Measurements from ENCODE around the gene COPB1.

Gene COPB1

DNA sequence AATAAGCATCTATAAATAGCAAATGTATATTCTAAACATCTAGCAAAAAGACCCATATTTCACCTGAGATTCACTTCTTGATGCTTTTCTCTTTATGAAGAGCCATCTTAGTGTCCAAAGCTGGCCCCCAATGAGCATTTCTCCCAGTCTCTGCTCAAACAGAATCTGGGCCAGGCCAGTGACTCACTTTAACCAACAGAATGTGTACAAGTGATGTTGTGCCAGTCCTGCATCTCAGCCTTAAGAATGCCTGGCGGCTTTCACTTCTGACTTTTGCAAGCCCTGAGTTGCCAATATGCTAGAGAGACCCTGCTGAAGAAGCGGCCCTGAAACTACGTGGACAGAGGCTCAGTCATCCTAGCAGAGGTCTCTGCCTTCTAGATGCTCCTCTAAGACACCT, 6.9 kb upstream of the COPB1 start:
- DNase-seq (ENCODE audit: low read depth in 2 of 2), result no peak

DNA sequence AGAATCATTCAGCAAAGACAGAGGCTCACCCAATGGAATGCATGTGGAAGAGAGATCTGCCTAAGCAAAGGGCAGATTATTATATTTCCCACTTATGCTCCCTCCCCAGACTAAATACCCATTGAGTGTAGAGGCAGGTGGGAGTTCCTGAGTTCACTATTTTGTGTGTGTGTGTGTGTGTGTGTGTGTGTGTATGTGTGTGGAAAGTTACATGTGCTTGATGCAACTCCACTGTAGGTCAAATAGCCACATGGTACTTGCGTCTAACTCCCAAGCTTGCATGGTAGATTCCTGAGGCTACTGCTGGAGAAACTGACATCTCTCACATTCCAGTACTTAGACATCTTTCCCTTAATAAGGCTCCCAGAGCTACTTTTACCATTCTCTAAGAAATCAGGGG, 3.4 kb upstream of the COPB1 start:
- no peak for DNase-seq (ENCODE audit: low read depth in 2 of 2)

DNA sequence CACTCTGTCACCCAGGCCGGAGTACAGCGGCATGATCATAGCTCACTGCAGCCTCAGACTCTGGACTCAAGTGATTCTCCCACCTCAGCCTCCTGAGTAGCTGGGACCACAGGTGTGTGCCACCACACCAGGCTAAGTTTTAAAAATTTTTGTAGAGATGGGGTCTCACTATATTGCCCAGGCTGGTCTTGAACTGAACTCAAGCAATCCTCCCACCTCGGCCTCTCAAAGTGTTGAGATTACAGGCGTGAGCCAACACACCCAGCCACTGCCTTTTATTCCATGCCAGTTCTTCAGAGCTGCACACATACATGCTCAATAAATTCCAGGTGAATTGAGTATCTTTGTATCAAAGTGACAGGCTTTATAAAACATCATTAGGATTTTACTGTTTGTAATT, 2.4 kb upstream of the COPB1 start:
- no peak for DNase-seq (ENCODE audit: low read depth in 2 of 2)

DNA sequence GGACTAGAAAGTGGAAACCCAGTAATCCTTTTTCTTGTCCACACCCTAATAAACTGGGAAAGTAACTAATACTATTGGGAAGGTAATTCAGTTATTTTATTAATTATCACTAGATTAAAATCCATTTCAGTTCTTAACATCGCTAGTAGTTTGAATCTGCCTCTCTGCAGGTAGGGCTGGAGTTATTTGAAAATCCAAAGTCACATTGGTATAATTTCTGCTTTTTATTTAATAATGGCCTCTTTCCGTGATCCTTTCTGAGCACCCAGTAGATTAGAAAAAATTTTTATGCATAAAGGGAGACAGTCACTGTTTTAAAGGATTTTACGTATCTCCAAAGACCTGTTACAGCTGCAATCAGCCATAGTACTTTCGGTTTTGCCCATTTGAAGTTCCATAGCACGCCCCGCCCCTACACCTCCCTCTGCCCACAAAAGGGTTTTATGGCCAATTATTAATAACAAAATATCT, 605 bp upstream of the COPB1 start:
- DNase-seq (ENCODE audit: low read depth in 2 of 2), result peak; percentile 15 to 32

DNA sequence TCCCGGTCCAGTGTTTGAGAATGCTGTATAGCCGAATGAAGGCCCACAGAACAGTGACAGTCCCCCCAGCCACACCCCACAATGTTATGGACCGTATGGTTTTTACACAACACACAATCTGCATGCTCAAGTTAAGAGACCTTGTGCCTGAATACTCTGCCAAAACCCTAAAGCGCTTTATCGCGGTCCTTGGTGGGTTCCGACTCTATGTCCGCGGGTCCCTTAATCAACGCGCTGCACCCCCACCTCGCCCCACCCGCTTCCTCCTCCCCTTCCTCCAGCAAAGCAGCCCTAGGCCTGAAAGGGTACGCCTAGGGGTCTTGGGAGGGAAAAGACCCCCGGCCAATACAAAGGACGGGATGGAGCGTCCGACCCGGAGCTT, 442 bp downstream of the COPB1 start:
- DNase-seq (ENCODE audit: low read depth in 2 of 2), result peak in 1 of 2 donors; percentile 18

DNA sequence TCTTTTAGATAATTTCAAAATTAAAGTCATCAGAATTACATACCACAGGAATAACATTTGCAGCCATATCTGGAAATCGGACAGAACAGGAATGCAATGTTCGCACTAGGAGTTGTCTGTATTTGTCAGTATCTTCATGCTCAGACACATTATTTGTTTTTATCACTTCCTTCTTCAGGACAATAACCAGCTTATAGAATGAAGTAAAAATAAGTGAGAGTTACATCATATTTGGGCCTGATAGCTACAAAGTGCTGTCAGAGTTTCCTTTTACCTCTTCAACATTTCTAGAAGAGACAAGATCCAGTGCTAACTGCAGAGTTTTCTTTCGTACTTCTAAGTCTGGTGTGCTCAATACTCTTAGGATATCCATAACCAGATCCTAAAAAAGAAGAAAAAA, 18.9 kb downstream of the COPB1 start:
- no peak for DNase-seq (ENCODE audit: low read depth in 2 of 2)

DNA sequence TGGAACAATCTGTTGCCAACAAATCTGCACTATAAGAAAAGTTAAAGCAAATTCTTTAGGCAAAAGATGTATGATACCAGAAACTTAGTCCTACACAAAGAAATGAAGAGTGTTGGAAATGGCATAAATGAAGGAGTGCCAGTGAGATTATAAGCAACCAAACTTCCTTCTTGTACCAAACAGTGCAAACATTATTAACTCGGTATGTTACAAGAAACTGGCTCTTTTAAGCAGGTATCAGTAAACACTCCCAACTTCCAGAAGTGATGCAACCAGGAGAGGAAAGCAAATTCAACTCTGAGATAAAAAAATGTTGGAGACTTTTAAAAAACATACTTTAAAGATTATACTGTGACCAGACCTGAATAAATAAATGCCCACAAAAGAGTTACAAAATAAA, 28.5 kb downstream of the COPB1 start:
- no peak for DNase-seq (ENCODE audit: low read depth in 2 of 2)

DNA sequence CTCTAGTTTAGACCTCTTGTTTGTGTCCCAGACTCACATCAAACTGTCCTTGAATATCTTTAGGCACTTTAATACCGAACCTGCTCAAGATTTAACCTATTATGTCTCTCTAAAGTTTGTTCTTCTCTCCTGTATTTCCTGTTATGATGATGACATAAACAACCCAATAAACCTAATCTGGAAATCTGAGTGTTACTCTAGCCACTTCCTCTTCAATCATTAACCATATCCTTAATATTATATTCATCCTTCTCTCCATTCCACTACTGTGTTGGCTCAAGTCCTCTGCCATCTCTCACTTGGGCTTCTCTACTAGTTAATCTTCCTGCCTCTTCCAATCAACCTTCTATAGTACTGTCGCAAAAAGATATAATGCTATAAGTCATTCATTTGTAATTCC, 36.0 kb downstream of the COPB1 start:
- no peak for DNase-seq (ENCODE audit: low read depth in 2 of 2)

DNA sequence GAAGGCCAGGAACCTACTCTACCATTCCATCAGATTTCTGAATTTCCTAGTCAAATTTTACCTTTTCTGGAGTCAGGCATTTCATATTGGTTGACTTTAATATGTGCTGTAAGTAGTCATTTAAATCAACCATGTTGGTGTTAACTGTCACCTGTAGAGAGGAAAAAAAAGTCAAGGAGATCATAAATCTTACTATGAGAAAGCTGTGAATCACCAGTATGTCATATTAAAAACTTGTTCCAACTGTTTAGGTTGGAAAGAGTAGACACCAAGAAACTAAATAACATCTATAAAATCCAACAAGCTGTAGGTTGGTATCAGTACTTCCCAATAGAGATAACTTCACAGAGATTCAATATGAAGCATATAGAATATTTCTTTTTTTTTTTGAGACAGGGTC, 39.5 kb downstream of the COPB1 start:
- no peak for DNase-seq (ENCODE audit: low read depth in 2 of 2)

DNA sequence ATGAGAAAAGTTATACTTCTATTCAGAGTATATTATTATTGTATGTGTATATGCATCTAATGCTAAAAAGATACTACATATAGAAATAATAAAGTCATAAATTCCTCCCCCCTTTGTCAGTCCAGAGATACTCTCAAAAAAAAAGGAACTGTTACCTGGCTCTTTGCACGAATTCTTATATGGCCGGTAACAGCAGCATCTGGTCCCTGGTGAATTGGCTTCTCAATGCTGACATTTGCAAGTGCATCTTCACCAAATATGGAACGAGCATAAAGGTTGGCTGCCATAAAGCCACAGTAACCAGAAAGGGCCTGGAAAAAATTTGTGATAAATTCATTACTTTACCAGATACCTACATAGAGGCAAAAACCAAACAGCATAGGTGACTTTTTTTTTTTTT, 41.2 kb downstream of the COPB1 start:
- DNase-seq (ENCODE audit: low read depth in 2 of 2), result no peak

DNA sequence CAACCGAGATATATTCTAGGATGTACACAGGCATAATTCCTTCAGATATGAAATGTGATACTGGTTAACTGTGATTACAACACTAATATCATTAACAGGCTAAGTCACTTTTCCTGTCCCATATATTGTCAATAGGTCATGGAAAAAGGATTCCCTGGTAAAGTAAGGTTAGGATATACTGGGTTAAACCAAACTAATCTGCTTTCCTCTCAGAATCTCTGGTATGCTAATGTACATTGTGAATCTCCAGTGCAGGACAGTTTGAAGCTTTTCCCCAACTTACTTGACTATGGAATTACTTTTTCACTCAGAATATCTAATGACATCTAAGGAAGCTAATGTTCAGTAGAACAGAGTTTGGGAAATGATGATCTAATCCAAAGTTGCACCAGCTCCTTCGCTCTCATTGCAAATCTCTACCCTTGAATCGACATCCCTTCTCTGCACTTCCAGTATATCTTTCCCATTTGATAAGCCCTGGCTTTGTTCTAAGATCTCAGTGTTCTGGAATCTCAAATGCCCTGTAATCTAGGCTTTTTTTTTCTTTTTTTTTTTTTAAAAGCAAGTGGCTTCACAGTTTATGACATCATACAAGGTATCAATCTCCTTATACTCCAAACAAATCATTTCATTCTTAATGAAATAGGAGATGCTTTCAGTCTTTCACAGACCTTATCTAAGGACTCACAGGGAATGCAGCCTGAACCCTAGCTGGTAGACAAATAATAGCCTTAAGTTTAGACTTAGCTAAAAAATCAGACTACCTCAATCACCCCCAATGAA, 43.8 kb downstream of the COPB1 start:
- DNase-seq (ENCODE audit: low read depth in 2 of 2), result no peak

DNA sequence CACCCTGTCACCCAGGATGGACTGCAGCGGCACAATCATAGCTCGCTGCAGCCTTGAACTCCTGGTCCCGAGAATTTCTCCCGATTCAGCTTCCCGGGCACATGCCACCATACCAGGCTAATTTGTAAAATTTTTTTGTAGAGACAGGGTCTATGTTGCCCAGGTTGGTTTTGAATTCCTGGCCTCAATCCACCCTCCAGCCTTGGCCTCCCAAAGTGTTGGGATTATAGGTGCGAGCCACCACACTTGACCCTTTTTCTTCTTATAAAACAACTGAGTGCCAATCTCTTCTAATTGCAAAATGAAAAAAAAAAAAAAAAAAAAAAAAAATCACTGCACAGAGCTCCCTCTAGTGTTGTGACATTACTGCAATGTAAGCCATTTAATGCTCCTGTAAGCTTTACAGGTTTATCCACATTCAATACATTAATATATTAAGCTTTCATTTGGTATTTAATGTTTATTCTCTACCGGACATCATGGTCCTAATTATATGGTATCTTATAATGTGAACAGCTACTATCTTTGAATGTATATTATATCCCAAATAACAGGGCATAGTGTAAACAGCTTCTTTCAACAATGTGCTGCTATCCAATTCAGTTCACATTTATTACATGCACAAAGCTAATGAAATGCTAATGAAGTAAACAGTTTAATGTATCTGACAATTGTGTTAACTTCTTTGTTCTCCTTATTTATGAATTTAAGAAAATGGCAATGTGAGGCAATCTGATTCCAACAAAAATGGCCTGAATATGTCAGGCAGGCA, 44.6 kb downstream of the COPB1 start:
- DNase-seq (ENCODE audit: low read depth in 2 of 2), result no peak

DNA sequence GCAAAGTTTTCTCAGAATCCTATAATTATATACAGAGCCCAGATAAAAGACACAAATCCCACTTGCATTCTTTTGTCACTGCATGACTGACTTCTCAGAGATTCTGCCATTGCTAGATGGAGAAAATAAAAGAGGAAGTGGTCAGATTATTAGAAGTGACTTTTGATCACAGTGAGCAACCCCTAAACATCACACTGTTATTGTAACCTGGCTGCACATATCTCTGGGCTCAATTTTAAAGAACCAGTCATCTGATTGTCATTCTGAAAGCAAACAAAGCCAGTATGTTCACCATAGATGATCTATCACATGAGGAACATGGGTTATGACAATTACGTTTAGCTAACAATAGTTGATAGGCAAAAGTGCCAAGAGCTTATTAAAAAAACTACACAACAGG, 47.8 kb downstream of the COPB1 start:
- DNase-seq (ENCODE audit: low read depth in 2 of 2), result no peak

DNA sequence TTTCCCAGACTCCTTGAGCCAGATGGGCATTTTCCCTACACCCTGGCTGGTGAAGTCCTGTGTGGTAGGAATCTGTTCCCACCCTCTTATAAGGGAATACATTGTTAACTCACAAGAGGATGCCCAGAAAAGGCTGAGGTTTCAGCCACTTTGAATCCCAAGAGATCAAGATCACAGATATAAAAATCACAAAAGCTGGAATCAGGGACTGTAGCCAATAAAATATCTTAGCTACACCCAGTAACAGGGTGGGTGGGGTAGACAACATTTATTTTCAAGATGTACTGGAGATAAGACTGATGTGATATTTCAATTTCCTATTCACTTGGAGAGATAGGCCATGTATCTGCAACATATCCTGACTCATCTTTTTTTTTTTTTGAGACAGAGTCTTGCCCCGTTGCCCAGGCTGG, 50.3 kb downstream of the COPB1 start:
- DNase-seq (ENCODE audit: low read depth in 2 of 2), result no peak

DNA sequence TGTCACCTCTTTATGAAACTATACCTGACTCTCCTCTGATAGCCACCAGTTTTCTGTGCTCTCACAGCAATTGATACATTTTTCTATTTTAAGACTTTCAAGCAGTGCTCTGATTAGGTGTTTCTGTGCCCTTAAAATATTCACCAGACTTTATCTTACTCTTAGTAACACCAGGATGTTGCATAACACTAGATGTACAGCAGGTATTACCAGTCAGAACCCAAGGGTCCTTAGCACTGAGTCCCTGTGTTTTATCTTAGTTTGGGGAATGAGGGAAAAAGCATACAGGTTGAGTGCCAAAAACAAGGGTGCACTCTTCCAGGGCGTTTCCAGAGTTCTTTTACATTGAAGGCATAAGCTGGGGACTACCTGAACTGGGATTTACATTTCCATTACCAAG, 51.4 kb downstream of the COPB1 start:
- no peak for DNase-seq (ENCODE audit: low read depth in 2 of 2)

DNA sequence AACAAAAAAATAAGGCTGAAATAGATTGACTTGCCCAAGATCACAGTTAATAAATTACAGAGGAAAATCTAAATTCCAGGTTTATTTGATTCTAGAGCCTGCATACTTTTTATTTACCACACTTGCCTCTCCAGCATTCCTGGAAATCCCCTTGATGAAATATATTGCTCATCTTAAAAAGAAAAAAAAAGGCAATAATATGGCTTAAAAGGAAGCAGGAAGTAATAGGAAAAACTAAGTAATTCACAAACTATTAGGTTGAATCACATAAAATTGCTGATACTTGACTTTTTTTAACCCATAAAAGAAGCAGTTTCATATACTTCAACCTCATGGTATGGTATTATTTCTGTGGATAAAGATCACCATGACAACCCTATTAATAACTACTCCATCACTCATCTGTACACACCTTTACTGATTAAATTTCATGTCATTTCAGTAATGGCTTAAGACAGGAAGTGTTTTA, 52.9 kb downstream of the COPB1 start:
- DNase-seq (ENCODE audit: low read depth in 2 of 2), result no peak

DNA sequence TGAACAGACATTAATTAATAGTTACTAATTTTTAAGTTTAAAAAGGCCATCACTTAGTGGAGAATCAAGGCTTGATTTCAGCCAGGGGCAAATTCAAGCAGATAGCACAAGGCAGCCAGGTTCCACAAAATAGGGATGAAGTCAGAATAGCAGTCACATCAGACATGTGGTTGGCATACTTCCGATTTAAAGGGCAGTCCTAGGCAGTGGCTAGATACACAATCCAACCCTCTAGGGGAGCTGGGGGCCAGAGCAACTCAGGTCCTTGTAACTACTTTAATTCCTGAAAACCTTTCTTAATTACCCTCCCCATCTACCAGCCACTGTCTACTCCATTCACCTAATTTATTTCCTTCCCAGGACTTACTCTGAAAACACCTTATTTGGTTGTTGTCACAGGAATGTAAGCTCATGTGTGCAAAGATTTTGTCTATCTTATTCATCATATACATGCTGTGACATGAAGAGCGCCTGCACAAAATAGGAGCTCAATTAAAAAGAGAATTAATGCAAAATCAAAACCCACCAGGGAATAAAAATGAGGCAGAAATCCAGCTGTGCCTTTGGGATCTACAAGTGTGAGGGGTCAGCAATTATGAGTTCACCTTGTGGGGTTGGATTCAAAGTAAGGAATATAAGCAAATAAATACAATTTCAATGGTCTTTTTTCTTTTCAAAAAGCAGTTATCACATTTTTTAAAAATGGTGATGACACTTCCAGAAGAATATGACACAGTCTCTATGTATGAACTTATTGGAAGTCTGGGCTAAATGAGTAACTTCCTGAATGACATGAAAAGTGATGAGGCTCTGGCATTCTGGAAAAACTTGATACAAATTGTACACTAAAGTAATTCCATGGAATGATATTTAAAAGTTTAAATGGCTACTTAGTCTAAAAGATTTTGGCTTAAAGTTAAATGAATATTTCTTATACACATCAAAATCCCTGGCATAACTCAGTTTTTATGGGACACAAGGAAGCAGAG, 53.8 kb downstream of the COPB1 start:
- DNase-seq (ENCODE audit: low read depth in 2 of 2), result no peak

DNA sequence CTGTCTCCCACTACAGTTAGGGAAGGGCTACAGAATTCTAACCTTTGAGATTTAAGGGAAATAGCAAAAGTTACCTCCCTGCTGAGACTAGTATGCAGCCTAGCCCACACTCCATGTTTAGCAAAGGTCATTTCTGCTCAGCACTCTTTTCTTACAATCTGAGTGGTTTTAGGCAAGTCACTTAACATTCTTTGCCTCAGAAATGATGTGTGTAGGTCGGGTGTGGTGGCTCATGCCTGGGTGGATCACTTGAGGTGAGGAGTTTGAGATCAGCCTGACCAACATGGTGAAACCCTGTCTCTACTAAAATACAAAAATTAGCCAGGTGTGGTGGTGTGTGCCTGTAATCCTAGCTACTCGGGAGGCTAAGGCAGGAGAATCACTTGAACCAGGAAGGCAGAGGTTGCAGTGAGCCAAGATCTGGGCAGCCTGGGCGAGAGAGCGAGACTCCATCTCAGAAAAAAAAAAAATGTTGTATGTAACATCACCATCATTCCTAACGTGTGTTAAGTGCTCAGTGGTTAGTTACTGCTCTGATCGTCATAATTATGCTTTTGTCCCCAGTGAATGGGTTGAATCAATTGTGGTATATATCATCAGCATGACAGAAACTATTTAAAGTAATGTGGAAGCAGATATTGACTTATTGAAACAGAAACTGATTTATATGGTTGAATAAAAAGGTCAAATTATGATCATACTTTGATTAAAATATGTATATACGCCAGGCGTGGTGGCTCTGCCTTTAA, 55.0 kb downstream of the COPB1 start:
- no peak for DNase-seq (ENCODE audit: low read depth in 2 of 2)

DNA sequence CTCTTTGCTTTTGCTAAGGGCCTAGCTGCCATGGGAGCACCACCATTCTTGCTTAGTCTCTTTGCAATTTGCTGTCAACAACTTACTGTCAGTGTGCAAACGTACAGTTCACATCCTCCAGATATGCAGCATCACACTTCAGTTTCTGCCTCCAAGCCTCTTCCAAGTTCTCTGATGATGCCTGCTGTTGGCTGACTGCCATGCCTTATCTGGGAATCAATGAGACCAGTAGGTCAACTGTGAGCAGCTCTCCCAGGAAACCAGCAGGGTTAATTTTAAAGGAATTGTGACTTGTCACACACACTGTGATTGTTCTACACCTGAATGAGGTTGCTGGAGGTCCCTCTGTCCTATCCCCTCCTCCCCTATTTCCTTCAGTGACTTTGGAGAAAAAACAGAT, 56.0 kb downstream of the COPB1 start:
- no peak for DNase-seq (ENCODE audit: low read depth in 2 of 2)

DNA sequence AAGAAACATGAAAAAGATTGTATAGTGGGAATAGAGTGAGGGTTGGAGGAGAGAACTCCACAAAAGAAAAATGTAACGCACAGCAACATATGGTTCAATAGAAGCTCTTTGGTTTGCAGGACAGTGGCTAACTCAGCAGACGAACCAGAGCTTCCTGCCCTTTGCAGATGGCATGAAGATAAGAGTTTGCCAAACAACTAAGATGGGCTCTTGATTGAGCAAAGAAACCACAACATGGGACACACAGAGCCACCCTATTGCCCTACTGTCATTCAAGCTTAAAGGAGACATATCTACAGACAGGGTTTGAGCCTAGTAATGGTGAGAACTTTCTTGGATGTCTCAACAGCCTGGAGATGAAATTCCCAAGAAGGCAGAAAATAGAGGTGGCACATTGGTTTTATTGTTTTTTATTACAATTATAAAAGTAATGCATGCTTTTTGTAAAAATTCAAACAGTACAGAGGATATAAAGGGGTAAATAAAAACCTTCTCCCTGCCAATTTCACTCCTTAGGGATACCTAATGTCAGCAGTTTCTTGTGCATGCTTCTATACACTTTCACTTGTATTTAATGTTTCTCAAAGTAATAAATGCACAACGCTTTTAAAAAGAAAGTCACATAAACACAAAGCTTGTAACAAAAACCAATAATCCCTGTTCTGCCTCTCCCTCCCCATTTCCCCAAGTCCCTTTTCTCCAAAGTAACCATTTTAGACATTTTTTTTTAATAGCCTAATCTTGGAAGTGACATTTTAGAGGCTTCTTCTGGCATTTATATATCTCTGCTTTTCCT, 63.7 kb downstream of the COPB1 start:
- no peak for DNase-seq (ENCODE audit: low read depth in 2 of 2)
